ENCODE measurements around the gene FAM72A. TPM values are rescaled to one million over a fixed set of nuclear protein-coding genes. Genes with fewer than 3 reads are reported as not detected.
A peak's percentile ranks its signal among the peaks of the same experiment; 100 is the strongest.
"Not testable (repeated sequence)": the region's sequence is repeated elsewhere in the genome, so short reads cannot be mapped to it uniquely, and the experiment has no call there.

FAM72A gene
- total RNA-seq (1 to 10 TPM; 4.2 to 4.5 TPM), polyA plus RNA-seq (ENCODE audit: insufficient read length in 2 of 2) (10 to 100 TPM in 1 of 2 donors, 1 to 10 TPM in 1; 9.7 to 10.0 TPM)
- long read RNA-seq, donor 1, partial matches to known transcripts = 0 of 3 reads
- long read RNA-seq, donor 1, other reads (novel, unspliced or antisense) = 0 of 3 reads
- long read RNA-seq, donor 2, partial matches to known transcripts = 0 of 1 reads
- long read RNA-seq, donor 2, other reads (novel, unspliced or antisense) = 0 of 1 reads
- long read RNA-seq, donor 3, partial matches to known transcripts = 0 of 2 reads
- long read RNA-seq, donor 3, other reads (novel, unspliced or antisense) = 0 of 2 reads
- long read RNA-seq, donor 4, partial matches to known transcripts = 0 of 1 reads
- long read RNA-seq, donor 4, other reads (novel, unspliced or antisense) = 0 of 1 reads

DNA sequence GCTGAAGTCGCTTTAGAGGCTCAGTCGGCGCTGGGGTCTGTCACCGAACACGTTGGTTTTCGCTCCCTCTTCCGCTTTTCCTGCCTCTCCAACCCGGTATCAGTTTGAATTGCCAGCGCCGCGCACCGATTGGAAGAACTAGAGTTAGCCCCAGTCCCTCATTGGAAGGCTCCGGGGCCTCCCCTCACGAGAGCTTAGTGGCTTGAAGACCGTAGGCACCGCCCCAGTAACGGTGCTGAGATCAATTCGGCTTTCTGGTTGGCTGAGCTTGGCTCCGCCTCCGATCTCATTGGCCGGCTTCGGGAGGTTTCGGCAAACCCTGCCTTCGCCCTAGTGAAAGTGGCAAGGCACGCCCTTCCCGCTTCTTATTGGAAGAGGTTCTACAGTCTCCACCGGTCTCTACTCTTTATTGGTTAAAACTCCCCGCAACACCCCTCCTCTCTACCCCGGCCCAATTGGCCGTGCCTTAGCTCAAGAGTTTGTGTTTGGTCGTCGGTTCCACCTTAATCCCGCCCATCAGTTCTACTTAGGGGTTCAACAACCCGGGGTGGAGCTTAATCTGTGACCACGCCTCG, at the start of gene FAM72A:
Gene FAM72A, minus strand, starts transcription at position 51 of the 575 bp plus-strand sequence. CDS start 814 bp downstream, outside the sequence.
- 0% methylated on average over 12 of the region's 36 CpGs for WGBS (ENCODE audit: insufficient coverage)

DNA sequence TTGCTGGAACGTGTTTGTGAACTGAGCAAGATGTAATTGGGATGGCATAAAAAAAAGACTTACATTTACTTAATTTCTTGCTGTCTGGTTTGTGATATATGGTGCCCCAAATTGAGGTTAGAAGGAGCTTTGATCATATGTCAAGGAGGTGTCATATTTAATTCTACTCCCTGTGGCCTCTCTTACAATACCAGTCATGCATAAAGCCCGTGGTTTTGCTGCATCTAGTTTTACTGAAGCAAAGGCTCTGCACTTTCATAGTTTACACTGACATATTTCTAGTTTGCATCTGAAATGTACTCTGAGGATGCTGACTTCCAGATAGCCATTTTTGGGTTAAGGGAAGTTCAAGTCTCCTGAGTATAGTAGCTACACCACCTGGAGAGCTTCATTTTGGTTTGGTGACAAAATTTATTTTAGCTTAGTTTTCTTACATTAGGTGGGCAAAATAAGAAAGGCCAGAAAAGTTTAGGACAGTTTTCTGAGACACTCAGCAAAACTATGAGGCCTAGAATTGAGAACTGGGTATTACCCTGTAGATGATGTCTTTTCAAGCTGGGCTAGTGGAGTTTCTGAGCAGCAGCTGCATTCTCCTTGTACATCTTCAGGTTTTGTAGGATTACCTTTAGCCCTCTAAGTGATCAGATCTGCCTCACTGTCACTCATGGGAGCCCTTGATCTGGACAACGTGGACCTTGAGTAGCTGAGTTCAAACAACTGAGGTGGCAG, 48.5 kb upstream of the FAM72A start:
- H3K27ac ChIP-seq (ENCODE audit: low read depth, low read length); H3K27me3 ChIP-seq (ENCODE audit: control insufficient read depth, insufficient read depth, low read length); H3K9me3 ChIP-seq (ENCODE audit: control insufficient read depth, insufficient read depth, low read length); H3K4me1 ChIP-seq (ENCODE audit: control insufficient read depth, insufficient read depth, low read length); H3K36me3 ChIP-seq (ENCODE audit: control insufficient read depth, insufficient read depth, low read length); DNase-seq (ENCODE audit: low read depth in 4 of 6, low spot score in 6 of 6); H3K4me3 ChIP-seq (ENCODE audit: low read depth, low read length): not testable (repeated sequence)
- no CpG with 5 or more reads among the region's 3 CpGs for WGBS (ENCODE audit: insufficient coverage)

More for the DNA sequence above, at the start of gene FAM72A:
- peak within 1 kb of the TSS; percentile 56 for H3K4me3 ChIP-seq (ENCODE audit: low read depth, low read length)
- DNase-seq (ENCODE audit: low read depth in 4 of 6, low spot score in 6 of 6) = peak; percentile 90 to 100 (median 97)
- H3K27me3 ChIP-seq (ENCODE audit: control insufficient read depth, insufficient read depth, low read length); H3K4me1 ChIP-seq (ENCODE audit: control insufficient read depth, insufficient read depth, low read length); H3K9me3 ChIP-seq (ENCODE audit: control insufficient read depth, insufficient read depth, low read length); H3K36me3 ChIP-seq (ENCODE audit: control insufficient read depth, insufficient read depth, low read length): not testable (repeated sequence)
- H3K27ac ChIP-seq (ENCODE audit: low read depth, low read length) = peak within 1 kb of the TSS; percentile 86

GRCh38 chr1:206246129-206246886, 43.7 kb upstream of the FAM72A start:
- H3K9me3 ChIP-seq (ENCODE audit: control insufficient read depth, insufficient read depth, low read length); DNase-seq (ENCODE audit: low read depth in 4 of 6, low spot score in 6 of 6); H3K27ac ChIP-seq (ENCODE audit: low read depth, low read length); H3K4me1 ChIP-seq (ENCODE audit: control insufficient read depth, insufficient read depth, low read length); H3K27me3 ChIP-seq (ENCODE audit: control insufficient read depth, insufficient read depth, low read length); H3K4me3 ChIP-seq (ENCODE audit: low read depth, low read length); H3K36me3 ChIP-seq (ENCODE audit: control insufficient read depth, insufficient read depth, low read length): not testable (repeated sequence)
- no CpG with 5 or more reads among the region's 10 CpGs for WGBS (ENCODE audit: insufficient coverage)

- H3K27me3 ChIP-seq (ENCODE audit: control insufficient read depth, insufficient read depth, low read length); H3K9me3 ChIP-seq (ENCODE audit: control insufficient read depth, insufficient read depth, low read length); H3K36me3 ChIP-seq (ENCODE audit: control insufficient read depth, insufficient read depth, low read length); H3K4me3 ChIP-seq (ENCODE audit: low read depth, low read length); H3K4me1 ChIP-seq (ENCODE audit: control insufficient read depth, insufficient read depth, low read length); H3K27ac ChIP-seq (ENCODE audit: low read depth, low read length); DNase-seq (ENCODE audit: low read depth in 4 of 6, low spot score in 6 of 6): not testable (repeated sequence)
- no CpG with 5 or more reads among the region's 3 CpGs for WGBS (ENCODE audit: insufficient coverage)
Observed at GRCh38 chr1:206245479-206245878, 42.8 kb upstream of the FAM72A start.

DNA sequence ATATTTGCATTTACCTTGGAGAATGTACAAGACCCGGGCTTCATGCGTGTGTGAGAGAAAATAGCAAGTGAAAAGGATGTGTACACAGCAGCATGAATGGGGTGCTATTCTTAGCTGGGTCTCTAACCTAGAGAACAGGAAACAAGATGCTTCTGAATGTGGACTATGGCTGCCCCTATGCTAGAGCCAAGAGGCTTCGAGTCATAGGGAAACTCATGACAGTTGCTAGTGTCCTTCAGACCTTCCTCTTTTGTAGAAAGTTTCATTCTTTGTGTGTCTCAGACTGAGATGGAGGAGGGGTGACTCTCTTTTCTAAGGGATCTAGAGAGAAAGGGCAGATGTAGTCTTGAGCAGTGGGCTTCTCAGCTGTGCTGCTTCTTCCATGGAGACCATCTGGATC, 40.7 kb upstream of the FAM72A start:
- 67% methylated on average over 1 of the region's 3 CpGs for WGBS (ENCODE audit: insufficient coverage)
- H3K36me3 ChIP-seq (ENCODE audit: control insufficient read depth, insufficient read depth, low read length); H3K4me3 ChIP-seq (ENCODE audit: low read depth, low read length); H3K27ac ChIP-seq (ENCODE audit: low read depth, low read length); H3K9me3 ChIP-seq (ENCODE audit: control insufficient read depth, insufficient read depth, low read length); H3K27me3 ChIP-seq (ENCODE audit: control insufficient read depth, insufficient read depth, low read length); H3K4me1 ChIP-seq (ENCODE audit: control insufficient read depth, insufficient read depth, low read length); DNase-seq (ENCODE audit: low read depth in 4 of 6, low spot score in 6 of 6): not testable (repeated sequence)

GRCh38 chr1:206240288-206240687, 37.6 kb upstream of the FAM72A start:
- not testable (repeated sequence) for H3K9me3 ChIP-seq (ENCODE audit: control insufficient read depth, insufficient read depth, low read length); H3K4me1 ChIP-seq (ENCODE audit: control insufficient read depth, insufficient read depth, low read length); H3K27ac ChIP-seq (ENCODE audit: low read depth, low read length); H3K4me3 ChIP-seq (ENCODE audit: low read depth, low read length); H3K27me3 ChIP-seq (ENCODE audit: control insufficient read depth, insufficient read depth, low read length); H3K36me3 ChIP-seq (ENCODE audit: control insufficient read depth, insufficient read depth, low read length)
- peak in 1 of 6 donors; percentile 40 for DNase-seq (ENCODE audit: low read depth in 4 of 6, low spot score in 6 of 6)
- WGBS (ENCODE audit: insufficient coverage) = no CpG with 5 or more reads among the region's 4 CpGs

GRCh38 chr1:206235190-206235589, 32.6 kb upstream of the FAM72A start:
- H3K27me3 ChIP-seq (ENCODE audit: control insufficient read depth, insufficient read depth, low read length) = not testable (repeated sequence)

GRCh38 chr1:206234189-206234916, 31.7 kb upstream of the FAM72A start:
- not testable (repeated sequence) for H3K36me3 ChIP-seq (ENCODE audit: control insufficient read depth, insufficient read depth, low read length); H3K4me1 ChIP-seq (ENCODE audit: control insufficient read depth, insufficient read depth, low read length); H3K27ac ChIP-seq (ENCODE audit: low read depth, low read length); H3K27me3 ChIP-seq (ENCODE audit: control insufficient read depth, insufficient read depth, low read length); H3K4me3 ChIP-seq (ENCODE audit: low read depth, low read length); DNase-seq (ENCODE audit: low read depth in 4 of 6, low spot score in 6 of 6); H3K9me3 ChIP-seq (ENCODE audit: control insufficient read depth, insufficient read depth, low read length)
- no CpG with 5 or more reads among the region's 3 CpGs for WGBS (ENCODE audit: insufficient coverage)

More at GRCh38 chr1:206235190-206235589, 32.6 kb upstream of the FAM72A start:
- not testable (repeated sequence) for H3K9me3 ChIP-seq (ENCODE audit: control insufficient read depth, insufficient read depth, low read length); H3K4me3 ChIP-seq (ENCODE audit: low read depth, low read length); H3K4me1 ChIP-seq (ENCODE audit: control insufficient read depth, insufficient read depth, low read length); H3K27ac ChIP-seq (ENCODE audit: low read depth, low read length); H3K36me3 ChIP-seq (ENCODE audit: control insufficient read depth, insufficient read depth, low read length); DNase-seq (ENCODE audit: low read depth in 4 of 6, low spot score in 6 of 6)
- no CpG with 5 or more reads among the region's 2 CpGs for WGBS (ENCODE audit: insufficient coverage)

Measured in spinal cord (tissue), 10 donors.